Nephron (organoid): Measurements from ENCODE around the gene DDX47.
"Not testable (repeated sequence)": the region's sequence is repeated elsewhere in the genome, so short reads cannot be mapped to it uniquely, and the experiment has no call there.

Experiments
- H3K27ac Mint-ChIP-seq, 3 experiments: 2 replicates each; pipeline ENCODE4 v1.8.0; 2020; ENCODE audit warnings: mixed read lengths in 3 of 3, mild to moderate bottlenecking in 2 of 3, moderate library complexity in 1 of 3
- H3K27me3 Mint-ChIP-seq: 2 replicates; pipeline ENCODE4 v1.8.0; 2021; ENCODE audit warnings: low read depth, mild to moderate bottlenecking, moderate library complexity, mixed read lengths
- H3K36me3 Mint-ChIP-seq: 2 replicates; pipeline ENCODE4 v1.8.0; 2020; ENCODE audit warnings: low read depth, mixed read lengths
- H3K4me1 Mint-ChIP-seq: 2 replicates; pipeline ENCODE4 v1.8.0; 2020; ENCODE audit warnings: mixed read lengths
- H3K4me3 Mint-ChIP-seq, 3 experiments: 2 replicates each; pipeline ENCODE4 v1.8.0; 2020; ENCODE audit warnings: mild to moderate bottlenecking in 3 of 3, mixed read lengths in 3 of 3, moderate library complexity in 2 of 3
- H3K9me3 Mint-ChIP-seq: 2 replicates; pipeline ENCODE4 v1.8.0; 2020; ENCODE audit warnings: mixed read lengths
- CTCF ChIP-seq, 3 experiments: fragments of 200-600 bp; sonication (generic); IDR thresholded peaks; one replicate each; pipeline ENCODE4 v1.5.0; 2021; ENCODE audit warnings: antibody characterized with exemption in 3 of 3; ENCODE audit not compliant: unreplicated experiment in 3 of 3

Gene DDX47

DNA sequence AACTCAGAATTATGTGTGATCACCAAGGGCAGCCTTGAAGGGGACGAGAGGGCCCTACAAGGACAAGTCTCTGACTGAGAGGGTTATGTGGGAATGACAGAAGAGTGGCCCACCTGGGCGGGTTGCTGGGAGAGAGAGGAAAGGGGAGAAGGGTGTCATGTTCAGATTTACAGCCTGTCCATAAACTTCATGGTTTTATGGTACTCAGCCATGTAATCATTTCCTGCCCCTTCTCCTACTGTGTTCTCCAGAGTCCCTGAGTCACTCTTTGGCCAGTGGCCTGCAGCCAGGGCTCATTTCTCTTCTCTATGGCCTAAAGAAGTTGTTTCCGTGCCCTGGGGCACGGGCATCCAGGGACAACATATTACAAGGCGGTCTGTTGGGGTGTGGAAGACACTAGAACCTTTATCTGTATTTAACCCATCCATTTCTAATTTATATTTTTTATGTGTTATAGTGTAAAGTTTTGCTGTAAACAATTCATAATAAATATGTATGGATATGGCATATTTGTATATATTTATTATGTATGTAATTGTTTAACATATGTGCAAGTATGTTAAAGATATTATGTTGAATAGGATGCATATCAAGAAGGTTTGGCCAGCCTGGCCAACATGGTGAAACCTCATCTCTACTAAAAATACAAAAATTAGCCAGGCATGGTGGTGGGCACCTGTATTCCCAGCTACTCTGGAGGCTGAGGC lies 26.9 kb downstream of the DDX47 start:
- Mint-ChIP-seq H3K36me3 (no peaks in the 10 kb centered on the region), H3K27ac (no peak overlapping the region), H3K9me3 (no peaks in the 10 kb centered on the region), H3K4me1 (no peaks in the 10 kb centered on the region), H3K27me3 (no peaks in the 10 kb centered on the region), H3K4me3 (no peak overlapping the region)
- no peak for TF ChIP-seq CTCF (IDR thresholded peaks at IDR 0.05; ENCODE audit: unreplicated experiment in 3 of 3)

- no peaks in the 10 kb centered on the region for H3K4me1 Mint-ChIP-seq
- no peak overlapping the region for H3K4me3 Mint-ChIP-seq
- no peaks in the 10 kb centered on the region for H3K9me3 Mint-ChIP-seq
- no peaks in the 10 kb centered on the region for H3K27me3 Mint-ChIP-seq
- no peak overlapping the region for H3K27ac Mint-ChIP-seq
- no peak for TF ChIP-seq CTCF (IDR thresholded peaks at IDR 0.05; ENCODE audit: unreplicated experiment in 3 of 3)
- no peaks in the 10 kb centered on the region for H3K36me3 Mint-ChIP-seq
Observed at GRCh38 chr12:12840580-12840899, 27.4 kb downstream of the DDX47 start.

- H3K27me3 Mint-ChIP-seq, H3K9me3 Mint-ChIP-seq, H3K4me1 Mint-ChIP-seq, H3K4me3 Mint-ChIP-seq, H3K27ac Mint-ChIP-seq, H3K36me3 Mint-ChIP-seq: not testable (repeated sequence)
Observed at GRCh38 chr12:12841428-12841827, 28.3 kb downstream of the DDX47 start.

DNA sequence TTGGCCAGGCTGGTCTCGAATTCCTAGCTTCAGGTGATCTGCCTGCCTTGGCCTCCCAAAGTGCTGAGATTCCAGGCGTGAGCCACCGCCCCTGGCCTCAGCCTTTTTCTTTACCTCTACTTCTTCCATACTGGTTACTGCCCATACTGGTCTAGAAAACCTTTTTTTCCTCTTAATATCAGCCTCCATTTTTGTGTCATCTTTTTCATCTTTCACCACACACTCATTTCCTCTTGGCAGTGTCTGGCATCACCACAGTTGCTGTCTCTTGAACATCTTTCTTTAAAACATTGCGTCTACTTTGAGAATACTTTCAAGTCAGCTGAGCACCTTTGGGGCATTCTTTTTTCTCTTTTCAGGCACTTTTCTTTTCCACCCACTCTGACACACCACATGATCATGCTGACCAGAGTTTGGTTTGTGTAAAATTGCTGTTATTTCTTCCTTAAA lies 32.7 kb downstream of the DDX47 start:
- no peaks in the 10 kb centered on the region for H3K36me3 Mint-ChIP-seq
- H3K4me1 Mint-ChIP-seq: no peaks in the 10 kb centered on the region
- no peak for TF ChIP-seq CTCF (IDR thresholded peaks at IDR 0.05; ENCODE audit: unreplicated experiment in 3 of 3)
- H3K4me3 Mint-ChIP-seq: no peak overlapping the region
- H3K27me3 Mint-ChIP-seq: peaks cover 3% of the 10 kb centered on the region
- no peaks in the 10 kb centered on the region for H3K9me3 Mint-ChIP-seq
- no peak overlapping the region for H3K27ac Mint-ChIP-seq

GRCh38 chr12:12846780-12847179 lies 33.6 kb downstream of the DDX47 start:
- not testable (repeated sequence) for H3K36me3 Mint-ChIP-seq, H3K27ac Mint-ChIP-seq, H3K27me3 Mint-ChIP-seq, H3K4me3 Mint-ChIP-seq, H3K9me3 Mint-ChIP-seq, H3K4me1 Mint-ChIP-seq

DNA sequence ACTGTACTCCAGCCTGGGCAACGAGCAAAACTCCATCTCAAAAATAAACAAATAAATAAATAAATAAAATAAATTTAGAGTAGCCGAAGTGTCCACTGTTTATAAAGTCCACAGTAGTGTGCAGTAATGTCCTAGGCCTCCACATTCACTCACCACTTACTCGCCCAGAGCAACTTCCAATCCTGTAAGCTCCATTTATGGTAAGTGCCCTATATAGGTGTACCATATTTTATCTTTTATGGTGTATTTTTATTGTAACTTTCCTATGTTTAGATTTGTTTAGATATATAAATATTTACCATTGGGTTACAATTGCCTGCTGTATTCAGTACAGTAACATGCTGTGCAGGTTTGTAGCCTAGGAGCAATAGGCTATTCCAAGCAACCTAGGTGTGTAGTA lies 40.3 kb downstream of the DDX47 start:
- Mint-ChIP-seq H3K9me3 (no peaks in the 10 kb centered on the region), H3K4me3 (no peak overlapping the region), H3K4me1 (no peaks in the 10 kb centered on the region), H3K36me3 (peaks cover 5% of the 10 kb centered on the region), H3K27ac (no peak overlapping the region), H3K27me3 (peaks cover 2% of the 10 kb centered on the region)
- no peak for TF ChIP-seq CTCF (IDR thresholded peaks at IDR 0.05; ENCODE audit: unreplicated experiment in 3 of 3)

DNA sequence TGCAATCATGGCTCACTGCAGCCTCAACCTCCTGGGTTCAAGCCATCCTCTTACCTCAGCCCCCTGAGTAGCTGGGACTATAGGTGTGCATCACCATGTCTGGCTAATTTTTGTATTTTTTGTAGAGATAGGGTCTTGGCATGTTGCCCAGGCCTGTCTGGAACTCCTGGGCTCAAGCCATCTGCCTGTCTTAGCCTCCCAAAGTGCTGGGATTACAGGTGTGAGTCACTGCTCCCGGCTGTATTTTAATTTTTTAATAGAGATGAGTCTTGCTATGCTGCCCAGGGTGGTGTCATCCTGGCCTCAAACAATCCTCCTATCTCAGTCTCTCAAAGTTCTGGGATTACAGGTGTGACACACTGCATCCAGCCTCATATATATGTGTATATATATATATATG lies 46.5 kb downstream of the DDX47 start:
- no peaks in the 10 kb centered on the region for H3K27me3 Mint-ChIP-seq
- no peaks in the 10 kb centered on the region for H3K9me3 Mint-ChIP-seq
- no peaks in the 10 kb centered on the region for H3K4me1 Mint-ChIP-seq
- peaks cover 9% of the 10 kb centered on the region for H3K36me3 Mint-ChIP-seq
- no peak for TF ChIP-seq CTCF (IDR thresholded peaks at IDR 0.05; ENCODE audit: unreplicated experiment in 3 of 3)
- no peak overlapping the region for H3K4me3 Mint-ChIP-seq
- no peak overlapping the region for H3K27ac Mint-ChIP-seq
